Measurements from ENCODE around the gene PALLD. TPM values are rescaled to one million over a fixed set of nuclear protein-coding genes. Genes with fewer than 3 reads are reported as not detected.

The PALLD gene
- total RNA-seq, 1 donor from 2014 or later = 69.2 TPM

DNA sequence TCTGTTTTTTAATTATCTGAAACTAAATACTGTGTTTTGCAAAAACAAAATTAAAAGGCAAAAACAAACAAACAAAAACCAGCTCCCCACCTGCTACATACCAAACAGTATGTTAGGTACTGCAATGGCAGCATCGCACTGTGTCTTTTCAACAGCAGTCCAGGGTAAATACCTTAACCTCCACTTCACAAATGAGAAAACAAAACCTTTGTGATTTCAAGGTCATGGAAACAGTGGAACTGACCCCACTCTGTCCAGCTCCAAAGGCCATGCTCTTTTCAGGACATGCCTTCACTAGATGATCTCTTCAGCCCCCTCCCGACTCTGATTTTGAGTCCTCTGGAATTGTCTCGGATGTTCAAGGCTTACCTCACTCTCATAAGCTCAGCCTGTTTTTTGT lies 329.8 kb downstream of the PALLD start:
- FAIRE-seq (no peak), DNase-seq (ENCODE audit: low read depth) (no peak)
- TF ChIP-seq, protein P1, sequence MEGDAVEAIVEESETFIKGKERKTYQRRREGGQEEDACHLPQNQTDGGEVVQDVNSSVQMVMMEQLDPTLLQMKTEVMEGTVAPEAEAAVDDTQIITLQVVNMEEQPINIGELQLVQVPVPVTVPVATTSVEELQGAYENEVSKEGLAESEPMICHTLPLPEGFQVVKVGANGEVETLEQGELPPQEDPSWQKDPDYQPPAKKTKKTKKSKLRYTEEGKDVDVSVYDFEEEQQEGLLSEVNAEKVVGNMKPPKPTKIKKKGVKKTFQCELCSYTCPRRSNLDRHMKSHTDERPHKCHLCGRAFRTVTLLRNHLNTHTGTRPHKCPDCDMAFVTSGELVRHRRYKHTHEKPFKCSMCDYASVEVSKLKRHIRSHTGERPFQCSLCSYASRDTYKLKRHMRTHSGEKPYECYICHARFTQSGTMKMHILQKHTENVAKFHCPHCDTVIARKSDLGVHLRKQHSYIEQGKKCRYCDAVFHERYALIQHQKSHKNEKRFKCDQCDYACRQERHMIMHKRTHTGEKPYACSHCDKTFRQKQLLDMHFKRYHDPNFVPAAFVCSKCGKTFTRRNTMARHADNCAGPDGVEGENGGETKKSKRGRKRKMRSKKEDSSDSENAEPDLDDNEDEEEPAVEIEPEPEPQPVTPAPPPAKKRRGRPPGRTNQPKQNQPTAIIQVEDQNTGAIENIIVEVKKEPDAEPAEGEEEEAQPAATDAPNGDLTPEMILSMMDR (IDR thresholded peaks at IDR 0.05; ENCODE audit: insufficient read depth, low read length, severe bottlenecking) = no peak
- no peaks in the 10 kb centered on the region for H3K36me3 ChIP-seq (ENCODE audit: control insufficient read depth, insufficient read depth, low read length)
- H3K4me3 ChIP-seq (ENCODE audit: low read depth, low read length) = no peak overlapping the region
- no peaks in the 10 kb centered on the region for H3K27me3 ChIP-seq (ENCODE audit: control insufficient read depth, insufficient read depth, low read length)

DNA sequence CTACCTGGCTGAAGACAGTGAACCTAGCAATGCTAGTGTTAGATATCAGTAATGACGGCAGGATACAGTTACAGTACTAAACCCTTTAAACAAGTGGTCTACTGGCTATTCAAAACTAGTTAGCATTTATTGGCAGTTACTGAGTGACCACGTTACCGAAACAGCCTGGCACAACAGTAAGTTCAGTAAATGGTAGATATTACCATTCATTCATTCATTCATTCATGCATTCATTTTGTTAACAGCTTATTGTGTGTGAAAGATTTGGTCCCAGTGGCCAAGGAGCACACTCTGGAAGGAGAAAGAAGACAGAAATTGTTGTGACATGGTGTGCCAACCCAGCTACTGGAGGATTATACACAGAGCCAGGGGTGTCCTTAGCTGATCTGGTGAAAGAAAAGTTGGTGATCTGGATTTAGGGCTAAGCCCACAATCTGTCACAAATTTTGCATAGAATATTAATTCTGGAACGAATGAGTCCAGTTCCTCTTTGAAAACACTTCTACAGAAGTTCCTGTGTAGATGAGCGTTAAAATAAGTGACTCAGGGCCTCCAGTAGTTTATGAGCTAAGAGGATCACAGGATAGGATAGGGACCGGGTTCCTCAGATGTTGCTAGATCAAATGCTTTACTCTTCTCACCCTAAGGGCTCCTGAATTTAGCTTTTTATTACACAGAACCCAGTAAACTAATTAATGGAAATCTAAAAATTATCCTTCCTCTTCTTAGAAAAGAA lies 334.1 kb downstream of the PALLD start:
- Histone ChIP-seq H3K4me3 (ENCODE audit: low read depth, low read length) (no peak overlapping the region), H3K27me3 (ENCODE audit: control insufficient read depth, insufficient read depth, low read length) (no peaks in the 10 kb centered on the region), H3K36me3 (ENCODE audit: control insufficient read depth, insufficient read depth, low read length) (peaks cover 2% of the 10 kb centered on the region)
- FAIRE-seq (peak; percentile 32), DNase-seq (ENCODE audit: low read depth) (no peak)
- TF ChIP-seq, protein P1 (IDR thresholded peaks at IDR 0.05; ENCODE audit: insufficient read depth, low read length, severe bottlenecking) = no peak

DNA sequence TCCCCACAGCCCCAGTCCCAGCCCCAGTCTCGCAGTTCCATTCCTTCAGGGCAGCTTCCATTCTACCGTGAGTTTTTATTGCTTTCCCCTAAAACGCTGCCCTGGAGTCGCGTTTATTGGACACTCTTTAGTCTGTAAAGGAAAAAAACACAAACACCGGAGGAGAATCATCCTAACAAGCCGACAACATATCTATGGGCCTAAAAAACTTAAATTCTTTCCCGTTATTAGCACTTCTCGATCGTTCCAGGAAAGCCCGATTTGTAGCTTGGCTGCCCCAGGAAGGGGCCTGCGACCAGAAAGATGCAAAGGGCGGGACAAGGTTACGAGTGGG lies 334.7 kb downstream of the PALLD start:
- no peaks in the 10 kb centered on the region for H3K27me3 ChIP-seq (ENCODE audit: control insufficient read depth, insufficient read depth, low read length)
- FAIRE-seq = no peak
- peaks cover 6% of the 10 kb centered on the region for H3K36me3 ChIP-seq (ENCODE audit: control insufficient read depth, insufficient read depth, low read length)
- peak overlapping the region; percentile 100 for H3K4me3 ChIP-seq (ENCODE audit: low read depth, low read length)
- DNase-seq (ENCODE audit: low read depth) = no peak
- TF ChIP-seq, protein P1 (IDR thresholded peaks at IDR 0.05; ENCODE audit: insufficient read depth, low read length, severe bottlenecking) = no peak

DNA sequence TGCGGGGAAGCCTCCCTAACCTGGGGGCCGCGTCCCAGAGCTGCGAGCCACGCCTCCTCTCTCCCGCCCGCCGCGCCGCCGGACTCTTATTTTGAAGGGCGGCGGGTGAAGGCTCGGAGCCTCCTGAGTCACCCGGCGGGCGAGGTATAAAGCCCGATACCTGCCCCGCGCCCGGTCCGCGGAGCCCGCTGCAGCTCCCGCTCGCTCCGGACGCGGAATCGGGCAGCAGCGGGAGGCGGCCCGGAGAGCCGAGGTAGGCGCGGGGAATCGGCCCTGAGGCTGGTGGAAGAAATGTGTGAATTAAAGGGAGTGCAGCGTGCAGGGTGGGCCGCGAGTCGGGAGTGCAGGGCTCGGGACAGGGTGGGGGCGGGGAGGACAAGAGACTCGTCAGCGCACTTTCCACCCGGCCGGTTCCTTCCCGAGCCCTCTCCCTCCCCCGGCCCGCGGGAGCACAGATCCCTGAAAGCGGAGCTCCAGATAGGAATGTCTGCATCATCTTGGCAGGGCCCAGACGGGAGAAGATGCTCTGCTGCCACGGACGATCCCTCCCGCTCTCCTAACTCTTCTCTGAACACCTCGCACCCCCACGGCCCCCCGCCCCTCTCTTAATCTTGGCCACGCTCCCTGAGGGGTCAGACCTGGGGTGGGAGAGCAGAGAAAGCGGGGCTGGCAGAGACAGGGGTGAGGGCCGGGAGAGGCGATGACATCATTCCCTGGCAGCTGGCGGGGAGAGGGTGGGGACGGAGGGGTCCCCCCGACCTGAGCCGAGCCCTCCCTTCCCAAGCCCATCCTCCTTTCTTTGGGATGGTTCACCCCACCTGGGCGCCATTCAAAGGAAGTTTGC lies 335.3 kb downstream of the PALLD start:
- Histone ChIP-seq H3K4me3 (ENCODE audit: low read depth, low read length) (peak overlapping the region; percentile 100), H3K36me3 (ENCODE audit: control insufficient read depth, insufficient read depth, low read length) (peaks cover 8% of the 10 kb centered on the region), H3K27me3 (ENCODE audit: control insufficient read depth, insufficient read depth, low read length) (no peaks in the 10 kb centered on the region)
- TF ChIP-seq, protein P1 (IDR thresholded peaks at IDR 0.05; ENCODE audit: insufficient read depth, low read length, severe bottlenecking) = no peak
- DNase-seq (ENCODE audit: low read depth) (peak; percentile 52), FAIRE-seq (no peak)

DNA sequence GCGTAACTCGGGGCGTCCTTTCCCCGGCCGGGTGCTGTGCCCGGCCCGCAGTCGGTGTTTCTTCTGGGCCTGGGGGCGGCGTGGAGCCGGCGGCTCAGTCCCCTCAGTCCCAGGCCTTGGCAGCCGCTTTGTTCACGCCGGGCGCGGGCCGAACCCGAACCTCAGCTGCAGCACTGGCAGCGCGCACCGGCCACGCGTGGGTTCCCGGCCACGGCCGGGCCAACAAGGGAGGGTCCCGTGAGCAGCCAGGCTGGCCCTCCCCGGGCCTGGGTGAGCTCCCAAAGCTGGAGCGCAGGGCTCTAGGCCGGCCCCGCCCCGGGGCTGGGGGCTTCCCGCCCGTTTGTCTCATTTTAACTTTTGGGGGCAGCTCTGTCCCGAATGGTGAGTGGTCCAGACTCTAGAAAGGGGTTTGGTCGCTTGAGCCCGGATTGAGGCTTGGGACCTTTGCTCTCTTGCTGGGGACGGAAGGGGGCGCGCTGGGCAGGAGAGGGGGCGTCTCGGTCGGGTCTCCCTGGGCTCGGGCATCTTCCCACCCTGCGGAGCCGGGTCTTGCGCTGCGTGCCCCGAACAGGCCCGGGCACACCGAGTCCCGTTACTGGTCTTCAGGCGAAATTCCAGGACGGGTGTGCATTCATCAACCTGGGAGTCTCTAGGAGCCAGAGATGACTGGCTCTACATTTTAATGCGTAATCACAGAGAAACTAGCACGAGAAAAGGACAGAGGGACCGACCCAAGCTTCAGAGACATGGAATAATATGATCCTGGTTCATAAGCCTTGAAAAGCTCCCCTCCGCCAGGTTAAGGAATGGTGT lies 336.1 kb downstream of the PALLD start:
- TF ChIP-seq, protein P1 (IDR thresholded peaks at IDR 0.05; ENCODE audit: insufficient read depth, low read length, severe bottlenecking) = peak; percentile 26
- Histone ChIP-seq H3K36me3 (ENCODE audit: control insufficient read depth, insufficient read depth, low read length) (peaks cover 11% of the 10 kb centered on the region), H3K27me3 (ENCODE audit: control insufficient read depth, insufficient read depth, low read length) (no peaks in the 10 kb centered on the region), H3K4me3 (ENCODE audit: low read depth, low read length) (peak overlapping the region; percentile 100)
- FAIRE-seq = peak; percentile 23
- DNase-seq (ENCODE audit: low read depth) = peak; percentile 63
